Peyer's patch (tissue), 4 donors: ENCODE data around the gene FBXO21. TPM values are rescaled to one million over a fixed set of nuclear protein-coding genes. Genes with fewer than 3 reads are reported as not detected.

Source experiments
- DNase-seq, 3 donors: peaks; one replicate each; pipeline ENCODE4 v3.0.0-alpha.2; 2017 to 2019
- H3K27ac ChIP-seq, 4 donors: fragments of 200-600 bp; sonication (generic); one replicate each; pipeline ENCODE4 v1.5.1; 2016 to 2019
- H3K27me3 ChIP-seq, 2 donors: fragments of 200-600 bp; sonication (generic); one replicate each; pipeline ENCODE4 v1.5.1; 2019
- H3K36me3 ChIP-seq, 3 donors: fragments of 200-600 bp; sonication (generic); one replicate each; pipeline ENCODE4 v1.5.1; 2016 to 2019
- H3K4me1 ChIP-seq, 4 donors: fragments of 200-600 bp; sonication (generic); one replicate each; pipeline ENCODE4 v1.5.1; 2016 to 2019
- H3K4me3 ChIP-seq, 4 donors: fragments of 200-600 bp; sonication (generic); 1 replicate in 3 of 4; 2 replicates in 1 of 4; pipeline ENCODE4 v1.5.1; 2016 to 2019; ENCODE audit warnings: mild to moderate bottlenecking in 1 of 4
- H3K9me3 ChIP-seq, 4 donors: fragments of 200-600 bp; sonication (generic); one replicate each; pipeline ENCODE4 v1.5.1; 2016 to 2019; ENCODE audit warnings: mild to moderate bottlenecking in 1 of 4
- CTCF ChIP-seq, 6 experiments: fragments of 450-650 bp in 4 of 6; fragments of 200-600 bp in 2 of 6; sonication (generic) in 1 of 6; IDR thresholded peaks; one replicate each; pipeline ENCODE4 v1.5.1; 2017 to 2019; ENCODE audit warnings: antibody characterized with exemption in 6 of 6, mild to moderate bottlenecking in 3 of 6, moderate library complexity in 1 of 6
- POLR2A ChIP-seq, 2 donors: fragments of 450-650 bp; IDR thresholded peaks; one replicate each; pipeline ENCODE4 v1.5.1; 2017; ENCODE audit warnings: antibody characterized with exemption in 2 of 2, mild to moderate bottlenecking in 2 of 2, moderate library complexity in 2 of 2
- total RNA-seq, 4 donors: library from RNA; depleted of rRNA; stranded (reverse); fragments of >200 nt; gene quantifications; one replicate each; pipeline ENCODE4 v1.1.0, GENCODE V29; 2016

FBXO21 gene
- total RNA-seq, 4 donors from 2014 or later = 42.5 to 115 (median 68.8) TPM

GRCh38 chr12:117121441-117121840, 68.8 kb downstream of the FBXO21 start:
- Histone ChIP-seq H3K9me3 (no peaks in the 10 kb centered on the region), H3K27ac (no peak overlapping the region), H3K36me3 (no peaks in the 10 kb centered on the region), H3K4me1 (no peaks in the 10 kb centered on the region), H3K4me3 (no peak overlapping the region), H3K27me3 (no peaks in the 10 kb centered on the region)
- TF ChIP-seq CTCF (IDR thresholded peaks at IDR 0.05) = no peak
- no peak for TF ChIP-seq POLR2A (IDR thresholded peaks at IDR 0.05)
- no peak for DNase-seq

GRCh38 chr12:117120787-117121186, 69.5 kb downstream of the FBXO21 start:
- no peaks in the 10 kb centered on the region for H3K27me3 ChIP-seq
- H3K4me3 ChIP-seq = no peak overlapping the region
- no peaks in the 10 kb centered on the region for H3K4me1 ChIP-seq
- no peaks in the 10 kb centered on the region for H3K36me3 ChIP-seq
- no peaks in the 10 kb centered on the region for H3K9me3 ChIP-seq
- TF ChIP-seq CTCF (IDR thresholded peaks at IDR 0.05) = no peak
- no peak for TF ChIP-seq POLR2A (IDR thresholded peaks at IDR 0.05)
- DNase-seq = no peak
- H3K27ac ChIP-seq = no peak overlapping the region

GRCh38 chr12:117119592-117120198, 70.6 kb downstream of the FBXO21 start:
- no peak overlapping the region for H3K27ac ChIP-seq
- peak in 1 of 3 donors; percentile 50 for DNase-seq
- H3K36me3 ChIP-seq = no peaks in the 10 kb centered on the region
- TF ChIP-seq CTCF (IDR thresholded peaks at IDR 0.05) = peak; percentile 46 to 70 (median 63)
- TF ChIP-seq POLR2A (IDR thresholded peaks at IDR 0.05) = no peak
- no peaks in the 10 kb centered on the region for H3K27me3 ChIP-seq
- H3K4me3 ChIP-seq = no peak overlapping the region
- H3K9me3 ChIP-seq = no peaks in the 10 kb centered on the region
- no peaks in the 10 kb centered on the region for H3K4me1 ChIP-seq

GRCh38 chr12:117118838-117119591, 71.3 kb downstream of the FBXO21 start:
- TF ChIP-seq POLR2A (IDR thresholded peaks at IDR 0.05) (no peak), CTCF (IDR thresholded peaks at IDR 0.05) (no peak)
- H3K27ac ChIP-seq = no peak overlapping the region

GRCh38 chr12:117114784-117115183, 75.5 kb downstream of the FBXO21 start:
- no peaks in the 10 kb centered on the region for H3K27me3 ChIP-seq

More at GRCh38 chr12:117118838-117119591, 71.3 kb downstream of the FBXO21 start:
- no peak overlapping the region for H3K4me3 ChIP-seq
- no peaks in the 10 kb centered on the region for H3K4me1 ChIP-seq
- no peaks in the 10 kb centered on the region for H3K9me3 ChIP-seq
- no peak for DNase-seq
- no peaks in the 10 kb centered on the region for H3K27me3 ChIP-seq
- H3K36me3 ChIP-seq = no peaks in the 10 kb centered on the region

More at GRCh38 chr12:117114784-117115183, 75.5 kb downstream of the FBXO21 start:
- Histone ChIP-seq H3K27ac (no peak overlapping the region), H3K9me3 (no peaks in the 10 kb centered on the region), H3K36me3 (no peaks in the 10 kb centered on the region), H3K4me3 (no peak overlapping the region), H3K4me1 (no peaks in the 10 kb centered on the region)
- TF ChIP-seq CTCF (IDR thresholded peaks at IDR 0.05) (no peak), POLR2A (IDR thresholded peaks at IDR 0.05) (no peak)
- DNase-seq = no peak
